ENCODE results near the gene NFIA. TPM values are rescaled to one million over a fixed set of nuclear protein-coding genes. Genes with fewer than 3 reads are reported as not detected.

NFIA gene
- total and polyA plus RNA-seq, 9 of the 15 experiments (the other 6 are each of a cell fraction or from before 2014, with no cell fraction given) = 5.3 to 24.9 (median 9.8) TPM

DNA sequence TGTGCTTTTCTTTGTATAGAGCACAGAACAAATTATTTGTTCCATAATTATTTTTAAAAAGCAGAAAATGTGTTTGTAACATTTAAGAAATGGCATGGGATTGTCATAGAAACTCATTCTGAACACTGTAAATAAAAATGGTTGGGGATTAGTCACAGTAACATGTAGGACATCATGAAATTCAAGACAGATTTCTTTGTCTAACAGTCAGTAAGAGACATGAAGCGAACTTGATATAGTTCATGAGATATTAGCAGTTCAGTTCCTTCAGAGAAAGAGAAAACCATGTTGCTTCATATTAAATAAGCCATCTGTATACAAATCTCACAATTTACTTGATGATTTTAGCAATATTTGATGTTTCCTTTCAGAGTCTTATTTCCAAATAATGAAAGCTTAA is 19.7 kb downstream of the NFIA start:
- H3K27ac ChIP-seq (ENCODE audit: extremely low read depth, low read depth, low read length) = peak overlapping the region; percentile 27; the same call in 1 of the 3 replicates
- BruUV-seq (replicated peaks) = no TSS peak
- in situ Hi-C loops (cut with MboI) = no loop called here
- DNase-seq (ENCODE audit: extremely low read depth in 1 of 4, low spot score in 3 of 4) (no peak), ATAC-seq (no peak), FAIRE-seq (no peak)
- POLR2A ChIA-PET = interaction anchor here (0.9 to 1.1 kb wide), 4 partner anchors 13 to 118 kb away, joined by 3 read pairs; no protein-coding TSS in a partner anchor
- TF ChIP-seq RFX1 (IDR thresholded peaks at IDR 0.05) (peak; percentile 12; the same call in 1 of the 2 replicates), ZBTB8A (IDR thresholded peaks at IDR 0.05; ENCODE audit: partially characterized antibody) (no peak), ZNF184 (CRISPR knock-in tag; IDR thresholded peaks at IDR 0.05) (no peak)
- TF ChIP-seq, protein P1, sequence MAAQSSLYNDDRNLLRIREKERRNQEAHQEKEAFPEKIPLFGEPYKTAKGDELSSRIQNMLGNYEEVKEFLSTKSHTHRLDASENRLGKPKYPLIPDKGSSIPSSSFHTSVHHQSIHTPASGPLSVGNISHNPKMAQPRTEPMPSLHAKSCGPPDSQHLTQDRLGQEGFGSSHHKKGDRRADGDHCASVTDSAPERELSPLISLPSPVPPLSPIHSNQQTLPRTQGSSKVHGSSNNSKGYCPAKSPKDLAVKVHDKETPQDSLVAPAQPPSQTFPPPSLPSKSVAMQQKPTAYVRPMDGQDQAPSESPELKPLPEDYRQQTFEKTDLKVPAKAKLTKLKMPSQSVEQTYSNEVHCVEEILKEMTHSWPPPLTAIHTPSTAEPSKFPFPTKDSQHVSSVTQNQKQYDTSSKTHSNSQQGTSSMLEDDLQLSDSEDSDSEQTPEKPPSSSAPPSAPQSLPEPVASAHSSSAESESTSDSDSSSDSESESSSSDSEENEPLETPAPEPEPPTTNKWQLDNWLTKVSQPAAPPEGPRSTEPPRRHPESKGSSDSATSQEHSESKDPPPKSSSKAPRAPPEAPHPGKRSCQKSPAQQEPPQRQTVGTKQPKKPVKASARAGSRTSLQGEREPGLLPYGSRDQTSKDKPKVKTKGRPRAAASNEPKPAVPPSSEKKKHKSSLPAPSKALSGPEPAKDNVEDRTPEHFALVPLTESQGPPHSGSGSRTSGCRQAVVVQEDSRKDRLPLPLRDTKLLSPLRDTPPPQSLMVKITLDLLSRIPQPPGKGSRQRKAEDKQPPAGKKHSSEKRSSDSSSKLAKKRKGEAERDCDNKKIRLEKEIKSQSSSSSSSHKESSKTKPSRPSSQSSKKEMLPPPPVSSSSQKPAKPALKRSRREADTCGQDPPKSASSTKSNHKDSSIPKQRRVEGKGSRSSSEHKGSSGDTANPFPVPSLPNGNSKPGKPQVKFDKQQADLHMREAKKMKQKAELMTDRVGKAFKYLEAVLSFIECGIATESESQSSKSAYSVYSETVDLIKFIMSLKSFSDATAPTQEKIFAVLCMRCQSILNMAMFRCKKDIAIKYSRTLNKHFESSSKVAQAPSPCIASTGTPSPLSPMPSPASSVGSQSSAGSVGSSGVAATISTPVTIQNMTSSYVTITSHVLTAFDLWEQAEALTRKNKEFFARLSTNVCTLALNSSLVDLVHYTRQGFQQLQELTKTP (IDR thresholded peaks at IDR 0.05; ENCODE audit: low read depth in 1 of 2, partially characterized antibody in 2 of 2) = no peak
- H4K20me1 ChIP-seq (replicated peaks; ENCODE audit: control insufficient read depth, insufficient read depth, low read length) = no peaks in the 10 kb centered on the region
- H3K9me3 ChIP-seq (replicated peaks; ENCODE audit: control insufficient read depth, insufficient read depth, low read depth, low read length) = no peaks in the 10 kb centered on the region; the same call in 1 of the 2 replicates
- peaks cover 99% of the 10 kb centered on the region for H3K79me2 ChIP-seq (ENCODE audit: control insufficient read depth, insufficient read depth, low read length)
- H3K9ac ChIP-seq (ENCODE audit: insufficient read depth in 1 of 2, low read depth in 2 of 2, low read length in 2 of 2) = no peak overlapping the region
- no peak overlapping the region for H3K4me3 ChIP-seq
- H2AFZ ChIP-seq (ENCODE audit: low read depth, low read length) = no peak overlapping the region
- no peak overlapping the region for H3K4me2 ChIP-seq (ENCODE audit: insufficient read depth, low read length)
- H3K9me1 ChIP-seq (ENCODE audit: control insufficient read depth, insufficient read depth, low read length) = no peaks in the 10 kb centered on the region
- no peaks in the 10 kb centered on the region for H3K27me3 ChIP-seq (ENCODE audit: control insufficient read depth in 2 of 2, insufficient read depth in 2 of 2, low read length in 2 of 2)
- WGBS (ENCODE audit: insufficient coverage, low coverage, missing lambda C conversion rate) = 44% methylated on average over 1 of the region's 1 CpG
- peaks cover 0 to 13% of the 10 kb centered on the region in 2 experiments; a peak in 3 of 5 replicates for H3K4me1 ChIP-seq (replicated peaks in 1 of 2; ENCODE audit: control insufficient read depth in 2 of 2, insufficient read depth in 2 of 2, low read length in 2 of 2)
- intact Hi-C loops (cut with micrococcal nuclease) = no loop called here
- H3K36me3 ChIP-seq (ENCODE audit: control insufficient read depth, insufficient read depth, low read length) = peaks cover 5% of the 10 kb centered on the region; the same call in 1 of the 3 replicates
- CTCF ChIA-PET (ENCODE audit: low intra/inter-chr PET ratio) = no interaction called here
